Epithelial cell of prostate (primary cell): ENCODE results near the gene COQ5.

ENCODE experiments used
- DNase-seq: peaks from one replicate; pipeline ENCODE4 v3.0.0-alpha.2; 2011; ENCODE audit warnings: low read depth, low spot score
- H3K27ac ChIP-seq: fragments of 450-650 bp; 2 replicates; pipeline ENCODE4 v1.5.1; 2017; ENCODE audit warnings: mild to moderate bottlenecking

The COQ5 gene

DNA sequence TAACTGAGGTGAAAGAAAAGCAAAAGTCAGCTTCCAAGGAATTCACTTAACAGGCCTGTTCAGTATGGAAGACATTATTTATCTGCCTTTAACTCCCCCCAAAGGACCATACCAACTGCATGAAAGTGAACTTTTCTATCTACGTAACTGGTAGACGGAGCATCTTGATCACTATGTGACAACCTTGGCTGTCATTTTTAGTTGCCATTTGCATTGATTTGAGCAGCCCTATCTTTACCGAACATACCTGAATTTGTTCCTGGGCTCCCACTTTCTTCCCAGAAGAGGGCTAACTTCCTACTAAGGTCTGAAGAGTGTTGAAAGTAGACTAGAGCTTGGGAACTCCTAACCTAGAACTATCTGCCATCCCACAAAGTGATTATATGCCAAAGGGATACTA is 68.8 kb downstream of the COQ5 start:
- no peak overlapping the region for H3K27ac ChIP-seq

DNA sequence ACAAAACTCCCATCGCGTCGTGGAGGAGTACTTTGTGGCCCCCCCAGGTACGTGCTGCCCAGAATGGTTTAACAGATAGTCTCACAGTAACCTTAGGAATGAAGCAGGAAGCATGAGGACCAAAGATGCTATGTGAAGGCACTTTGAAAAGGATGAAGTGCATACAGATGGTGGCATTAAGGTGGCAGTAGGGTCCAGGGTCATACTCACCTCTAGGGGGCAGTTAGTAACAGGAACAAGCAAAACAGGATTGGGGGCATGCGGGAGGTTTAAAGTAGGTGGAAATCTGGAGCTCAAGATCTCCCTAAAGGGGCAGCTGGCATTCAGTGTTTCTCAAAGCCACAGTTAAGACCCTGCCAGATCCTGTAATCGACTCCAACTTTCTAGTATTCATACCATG is 71.8 kb downstream of the COQ5 start:
- DNase-seq, result no peak
- H3K27ac ChIP-seq, result no peak overlapping the region

More for the DNA sequence above, 68.8 kb downstream of the COQ5 start:
- no peak for DNase-seq

GRCh38 chr12:120455302-120455701 is 73.7 kb downstream of the COQ5 start:
- no peak for DNase-seq
- H3K27ac ChIP-seq, result no peak overlapping the region

GRCh38 chr12:120453977-120454376 is 75.0 kb downstream of the COQ5 start:
- DNase-seq, result no peak
- H3K27ac ChIP-seq, result no peak overlapping the region
